Ammon's horn (tissue), 1 donor: ENCODE data around the gene ITSN1.
A peak's percentile ranks its signal among the peaks of the same experiment; 100 is the strongest.
"Not testable (repeated sequence)": the region's sequence is repeated elsewhere in the genome, so short reads cannot be mapped to it uniquely, and the experiment has no call there.

Source experiments
- DNase-seq: peaks from one replicate; pipeline ENCODE4 v3.0.0-alpha.2; 2016; ENCODE audit warnings: low spot score

ITSN1 gene

GRCh38 chr21:33642027-33642895, at the start of gene ITSN1:
TSS of gene ITSN1 (plus strand) at chr21:33642501. CDS start at chr21:33718829, 76,328 bp downstream.
- peak; percentile 100 for DNase-seq

GRCh38 chr21:33598051-33598450, 44.2 kb upstream of the ITSN1 start:
- no peak for DNase-seq

- DNase-seq = peak; percentile 5
These were observed 33.7 kb upstream of the ITSN1 start for GRCh38 chr21:33608559-33608958.

- DNase-seq = no peak
These were observed 31.1 kb upstream of the ITSN1 start for GRCh38 chr21:33611006-33611744.

- DNase-seq = not testable (repeated sequence)
These were observed 24.7 kb upstream of the ITSN1 start for GRCh38 chr21:33617565-33617964.

- no peak for DNase-seq
These were observed 23.9 kb upstream of the ITSN1 start for GRCh38 chr21:33618407-33618806.

GRCh38 chr21:33619726-33620125, 22.6 kb upstream of the ITSN1 start:
- DNase-seq = no peak

- DNase-seq = no peak
These were observed 20.0 kb upstream of the ITSN1 start for GRCh38 chr21:33622253-33622652.

- not testable (repeated sequence) for DNase-seq
These were observed 16.1 kb upstream of the ITSN1 start for GRCh38 chr21:33626151-33626550.

- no peak for DNase-seq
These were observed 8.0 kb upstream of the ITSN1 start for GRCh38 chr21:33634254-33634653.

- DNase-seq = peak; percentile 40
These were observed 1.5 kb upstream of the ITSN1 start for GRCh38 chr21:33640697-33641351.

GRCh38 chr21:33641352-33642026, 812 bp upstream of the ITSN1 start, which contains the start of gene CRYZL1:
TSS of gene CRYZL1 (minus strand) at chr21:33641741. CDS start at chr21:33631551, 10,190 bp downstream.
- DNase-seq = peak; percentile 100

GRCh38 chr21:33642896-33643657, 776 bp downstream of the ITSN1 start:
- DNase-seq = peak; percentile 40

GRCh38 chr21:33643658-33644311, 1.5 kb downstream of the ITSN1 start:
- peak; percentile 23 for DNase-seq

- DNase-seq = no peak
These were observed 2.2 kb downstream of the ITSN1 start for GRCh38 chr21:33644383-33645074.

- no peak for DNase-seq
These were observed 3.4 kb downstream of the ITSN1 start for GRCh38 chr21:33645730-33646129.

GRCh38 chr21:33647587-33647986, 5.3 kb downstream of the ITSN1 start:
- DNase-seq = no peak

GRCh38 chr21:33648555-33648954, 6.3 kb downstream of the ITSN1 start:
- no peak for DNase-seq

GRCh38 chr21:33650230-33650629, 7.9 kb downstream of the ITSN1 start:
- no peak for DNase-seq

- no peak for DNase-seq
These were observed 8.7 kb downstream of the ITSN1 start for GRCh38 chr21:33650929-33651509.
